Endothelial cell of umbilical vein (primary cell): ENCODE measurements around the gene INSL4. TPM values are rescaled to one million over a fixed set of nuclear protein-coding genes. Genes with fewer than 3 reads are reported as not detected.

Experiments
- BruUV-seq: library from RNA; stranded (reverse); fragments of 400-500 nt; replicated peaks from 2 replicates; lab custom pipeline; 2021; lab: Mats Ljungman, UMichigan
- CTCF ChIA-PET: fragments of 300-600, 350-600 bp; sonication (Branson Sonifier 250); formaldehyde crosslinking; loops from one replicate; lab custom pipeline; 2021; ENCODE audit warnings: antibody characterized with exemption, inconsistent platforms; lab: Charles Lee
- POLR2A ChIA-PET: fragments of 300-600, 350-600 bp; sonication (Branson Sonifier 250); formaldehyde crosslinking; loops from one replicate; lab custom pipeline; 2021; ENCODE audit warnings: antibody characterized with exemption, inconsistent platforms; lab: Charles Lee
- DNase-seq: peaks from one replicate; pipeline ENCODE4 v3.0.0-alpha.2; 2011; ENCODE audit warnings: low read depth, low spot score
- FAIRE-seq: peaks from 2 replicates; lab custom pipeline; 2011; peaks lifted over from hg19 to GRCh38; lab: Jason Lieb, UNC
- H2AFZ ChIP-seq: 2 replicates; pipeline ENCODE4 v1.6.0; 2012; ENCODE audit warnings: low read depth, low read length, control low read depth, inconsistent platforms
- H3K27ac ChIP-seq: 2 replicates; pipeline ENCODE4 v1.5.1; 2011; ENCODE audit warnings: low read depth, mild to moderate bottlenecking, control low read depth, low read length, moderate library complexity; ENCODE audit not compliant: insufficient read depth
- H3K27me3 ChIP-seq, 2 experiments: 2 replicates each; pipeline versions ENCODE4 v1.6.0 to v1.6.1; 2011; ENCODE audit warnings: low read length in 2 of 2, mixed read lengths in 1 of 2; ENCODE audit not compliant: control insufficient read depth in 2 of 2, insufficient read depth in 2 of 2
- H3K36me3 ChIP-seq, 2 experiments: 2 replicates in 1 of 2; 3 replicates in 1 of 2; pipeline ENCODE4 v1.5.1; 2011; ENCODE audit warnings: low read length in 2 of 2, mild to moderate bottlenecking in 1 of 2, moderate library complexity in 1 of 2; ENCODE audit not compliant: control insufficient read depth in 2 of 2, insufficient read depth in 2 of 2; ENCODE audit errors: extremely low read depth in 1 of 2
- H3K4me1 ChIP-seq: 3 replicates; pipeline ENCODE4 v1.5.1; 2011; ENCODE audit warnings: mild to moderate bottlenecking, low read length; ENCODE audit not compliant: control insufficient read depth, insufficient read depth; ENCODE audit errors: extremely low read depth
- H3K4me2 ChIP-seq: 2 replicates; pipeline ENCODE4 v1.6.1; 2011; ENCODE audit warnings: low read length, control low read depth, mixed read lengths; ENCODE audit not compliant: insufficient read depth
- H3K4me3 ChIP-seq, 3 experiments: fragments of 200-600 bp in 1 of 3; sonication (generic), shearing (Covaris generic) in 1 of 3; replicated peaks in 1 of 3; 2 replicates each; pipeline ENCODE4 v1.5.1; 2011 to 2016; ENCODE audit warnings: control low read depth in 3 of 3, low read length in 3 of 3, mild to moderate bottlenecking in 2 of 3, inconsistent platforms in 1 of 3, low read depth in 1 of 3, moderate library complexity in 1 of 3; ENCODE audit not compliant: insufficient read depth in 1 of 3
- H3K79me2 ChIP-seq: 2 replicates; pipeline ENCODE4 v1.6.0; 2012; ENCODE audit warnings: low read length, inconsistent platforms; ENCODE audit not compliant: control insufficient read depth, insufficient read depth
- H3K9ac ChIP-seq: replicated peaks from 2 replicates; pipeline ENCODE3; 2011; ENCODE audit warnings: low read length, control low read depth; ENCODE audit not compliant: insufficient read depth; ENCODE audit errors: extremely low read depth
- H3K9me1 ChIP-seq: replicated peaks from 3 replicates; pipeline ENCODE4 v1.6.0; 2011; ENCODE audit warnings: mild to moderate bottlenecking, low read length; ENCODE audit not compliant: control insufficient read depth, insufficient read depth; ENCODE audit errors: extremely low read depth
- H3K9me3 ChIP-seq: replicated peaks from 2 replicates; pipeline ENCODE4 v1.5.1; 2012; ENCODE audit warnings: low read length, inconsistent platforms; ENCODE audit not compliant: control insufficient read depth, insufficient read depth
- H4K20me1 ChIP-seq: replicated peaks from 2 replicates; pipeline ENCODE3; 2011; ENCODE audit warnings: mild to moderate bottlenecking, low read length; ENCODE audit not compliant: control insufficient read depth, insufficient read depth; ENCODE audit errors: extremely low read depth
- CTCF ChIP-seq, 2 donors: IDR thresholded peaks; 1 replicate in 1 of 2; 2 replicates in 1 of 2; pipeline ENCODE4 v1.5.1; 2011; ENCODE audit warnings: low read length in 2 of 2, mild to moderate bottlenecking in 2 of 2, moderate library complexity in 2 of 2, control low read depth in 1 of 2, inconsistent platforms in 1 of 2, low read depth in 1 of 2; ENCODE audit not compliant: insufficient read depth in 1 of 2; ENCODE audit errors: extremely low read depth in 1 of 2
- EZH2 ChIP-seq: IDR thresholded peaks from 2 replicates; pipeline ENCODE4 v1.6.1; 2012; ENCODE audit warnings: borderline replicate concordance, low read depth, mild to moderate bottlenecking, moderate library complexity, low read length, inconsistent platforms; ENCODE audit not compliant: severe bottlenecking
- FOS ChIP-seq: IDR thresholded peaks from 2 replicates; pipeline ENCODE4 v1.6.1; 2011; ENCODE audit warnings: mild to moderate bottlenecking, low read length, moderate library complexity, borderline replicate concordance; ENCODE audit not compliant: insufficient read depth
- GATA2 ChIP-seq: IDR thresholded peaks from 2 replicates; pipeline ENCODE4 v1.7.0; 2011; ENCODE audit warnings: low read depth, mild to moderate bottlenecking, moderate library complexity, mixed read lengths, low read length; ENCODE audit not compliant: insufficient read length, insufficient read depth
- JUN ChIP-seq: IDR thresholded peaks from 2 replicates; pipeline ENCODE4 v1.6.1; 2011; ENCODE audit warnings: borderline replicate concordance, low read depth; ENCODE audit not compliant: insufficient read length, insufficient read depth
- MAX ChIP-seq: IDR thresholded peaks from 2 replicates; pipeline ENCODE4 v1.6.1; 2011; ENCODE audit not compliant: insufficient read depth, insufficient read length
- MYC ChIP-seq: IDR thresholded peaks from one replicate; pipeline ENCODE4 v1.6.1; 2011; ENCODE audit warnings: mild to moderate bottlenecking, low read depth, low read length
- POLR2A ChIP-seq: IDR thresholded peaks from 2 replicates; pipeline ENCODE4 v1.6.1; 2012; ENCODE audit warnings: low read depth, mild to moderate bottlenecking, control low read depth, low read length
- POLR2AphosphoS5 ChIP-seq: IDR thresholded peaks from 2 replicates; pipeline ENCODE4 v1.6.1; 2012; ENCODE audit warnings: low read depth, mild to moderate bottlenecking, control low read depth, low read length, moderate library complexity; ENCODE audit not compliant: insufficient read depth
- dilution Hi-C: fragments of 300-500 bp; cut with MboI; formaldehyde crosslinking; loops from one replicate; pipeline ENCODE4 v1.15.0; 2019; ENCODE audit warnings: low sequenced_read_pairs; ENCODE audit not compliant: extremely low pct_ligation_motif_present
- intact Hi-C: fragments of 100-400 bp; cut with micrococcal nuclease; formaldehyde crosslinking; loops from one replicate; pipeline ENCODE4 v1.10.0; 2022
- polyA plus RNA-seq, 4 experiments: library from polyadenylated mRNA; depleted of rRNA in 3 of 4; stranded (reverse) in 3 of 4; unstranded in 1 of 4; fragments of >200 nt; gene quantifications; 2 replicates each; pipeline versions ENCODE4 v1.2.1 to v1.2.3, GENCODE V29; 2011 to 2012; ENCODE audit warnings: missing spikeins in 1 of 4
- small RNA-seq: library from RNA; depleted of rRNA; stranded (forward); fragments of <200 nt; gene quantifications from one replicate; pipeline ENCODE3, GENCODE V24; 2012; ENCODE audit warnings: low replicate concordance, low read depth; ENCODE audit not compliant: insufficient read depth, insufficient read length
- total RNA-seq: library from RNA; stranded (reverse); gene quantifications from 2 replicates; pipeline ENCODE4 v1.2.3, GENCODE V29; 2021

INSL4 gene
- total and polyA plus RNA-seq, 2 donors (not counting 3 experiments of a cell fraction or from before 2014, with no cell fraction given): not detected

- Histone ChIP-seq H2AFZ (no peak overlapping the region), H3K9ac (no peak overlapping the region), H3K36me3 (no peaks in the 10 kb centered on the region), H3K27me3 (no peaks in the 10 kb centered on the region), H3K4me1 (no peaks in the 10 kb centered on the region), H3K4me2 (no peak overlapping the region), H4K20me1 (no peaks in the 10 kb centered on the region), H3K9me1 (no peaks in the 10 kb centered on the region), H3K27ac (no peak overlapping the region), H3K79me2 (no peaks in the 10 kb centered on the region), H3K4me3 (no peak overlapping the region), H3K9me3 (no peaks in the 10 kb centered on the region)
- CTCF ChIA-PET: interaction anchor here (1.6 kb wide), 1 partner anchor 9 kb away, joined by 7 read pairs; no protein-coding TSS in a partner anchor
- BruUV-seq: no TSS peak
- intact Hi-C loops: no loop called here
- no peak for FAIRE-seq
- TF ChIP-seq FOS (no peak), EZH2 (no peak), POLR2A (no peak), MAX (no peak), CTCF (IDR thresholded peaks at IDR 0.05; ENCODE audit: extremely low read depth in 1 of 2, insufficient read depth in 1 of 2, low read depth in 1 of 2, low read length in 2 of 2) (no peak), GATA2 (no peak), POLR2AphosphoS5 (no peak), MYC (no peak), JUN (no peak)
- POLR2A ChIA-PET: no interaction called here
- DNase-seq: no peak
- dilution Hi-C loops: no loop called here
Measured at GRCh38 chr9:5278486-5278885, 47.3 kb downstream of the INSL4 start.

Small RNA genes lying within 50 kb of the gene (small RNA-seq; reads per million reads assigned to genes)
- not detected for gene AL133547.1

Other genes starting within 250 kb of the INSL4 start
- gene JAK2, start 246.1 kb upstream of the INSL4 start, total RNA-seq: 9.7 and 10.3 TPM in 2 replicates
- 1.6 and 2.1 TPM in 2 replicates for gene JAK2, start 246.1 kb upstream of the INSL4 start, polyA plus RNA-seq
- not detected in 2 replicates for gene INSL6, start 45.8 kb upstream of the INSL4 start, total RNA-seq
- not detected in 2 replicates for gene INSL6, start 45.8 kb upstream of the INSL4 start, polyA plus RNA-seq
- 0.48 TPM in 1 of 2 replicates, not detected in the other for gene RLN2, start 73.3 kb downstream of the INSL4 start, total RNA-seq
- gene RLN2, start 73.3 kb downstream of the INSL4 start, polyA plus RNA-seq: 0.41 and 0.43 TPM in 2 replicates
- gene RLN1, start 108.5 kb downstream of the INSL4 start, total RNA-seq: not detected in 2 replicates
- gene RLN1, start 108.5 kb downstream of the INSL4 start, polyA plus RNA-seq: not detected in 2 replicates
- gene PLGRKT, start 206.5 kb downstream of the INSL4 start, total RNA-seq: 20.3 and 21.2 TPM in 2 replicates
- 3.3 and 3.8 TPM in 2 replicates for gene PLGRKT, start 206.5 kb downstream of the INSL4 start, polyA plus RNA-seq
- 26.8 and 29.7 TPM in 2 replicates for gene CD274, start 219.1 kb downstream of the INSL4 start, total RNA-seq
- 25.4 and 27.9 TPM in 2 replicates for gene CD274, start 219.1 kb downstream of the INSL4 start, polyA plus RNA-seq